Choroid plexus epithelial cell (primary cell): ENCODE measurements around the gene MXRA8.

ENCODE experiments used
- DNase-seq: peaks from one replicate; pipeline ENCODE4 v3.0.0-alpha.2; 2010; ENCODE audit warnings: low read depth
- H3K4me3 ChIP-seq: 2 replicates; pipeline ENCODE4 v1.5.1; 2011; ENCODE audit warnings: low read depth, mild to moderate bottlenecking, control low read depth, low read length, moderate library complexity
- CTCF ChIP-seq: conservative IDR thresholded peaks from 2 replicates; pipeline ENCODE4 v1.5.1; 2011; ENCODE audit warnings: low read depth, mild to moderate bottlenecking, control low read depth, inconsistent platforms, low read length, moderate library complexity

The MXRA8 gene

GRCh38 chr1:1326075-1326605, 32.2 kb downstream of the MXRA8 start:
- no peak for TF ChIP-seq CTCF
- no peak overlapping the region for H3K4me3 ChIP-seq
- DNase-seq, result no peak

GRCh38 chr1:1325288-1326074, 32.9 kb downstream of the MXRA8 start:
- peak overlapping the region; percentile 88 for H3K4me3 ChIP-seq
- DNase-seq, result no peak
- TF ChIP-seq CTCF, result no peak

GRCh38 chr1:1324524-1325287, 33.6 kb downstream of the MXRA8 start, which contains the start of the genes CPTP and INTS11:
CPTP (plus strand) TSS chr1:1324802; CDS start chr1:1326911, 2,109 bp downstream.
INTS11 (minus strand) TSS chr1:1324660; CDS start chr1:1324608, 52 bp downstream.
- peak; percentile 92 for DNase-seq
- H3K4me3 ChIP-seq, result peak within 1 kb of the TSS; percentile 88
- no peak for TF ChIP-seq CTCF

- no peak for DNase-seq
- peak overlapping the region; percentile 88 for H3K4me3 ChIP-seq
- TF ChIP-seq CTCF, result no peak
Observed at GRCh38 chr1:1324084-1324523, 34.3 kb downstream of the MXRA8 start.

- DNase-seq, result no peak
- TF ChIP-seq CTCF, result no peak
- H3K4me3 ChIP-seq, result no peak overlapping the region
Observed at GRCh38 chr1:1322952-1323351, 35.4 kb downstream of the MXRA8 start.

GRCh38 chr1:1322418-1322817, 35.9 kb downstream of the MXRA8 start:
- no peak for TF ChIP-seq CTCF
- DNase-seq, result no peak
- no peak overlapping the region for H3K4me3 ChIP-seq
